Ovary (tissue), 9 donors: ENCODE data around the gene ARID1B. TPM values are rescaled to one million over a fixed set of nuclear protein-coding genes. Genes with fewer than 3 reads are reported as not detected.

Source experiments
- DNase-seq, 5 donors: peaks; one replicate each; pipeline ENCODE4 v3.0.0-alpha.2; 2019 to 2020
- H3K27ac ChIP-seq, 2 donors: fragments of 200-600 bp; one replicate each; pipeline versions ENCODE4 v1.5.1 to v1.8.0; 2019 to 2022
- H3K27me3 ChIP-seq: fragments of 200-600 bp; one replicate; pipeline ENCODE4 v1.8.0; 2022
- H3K36me3 ChIP-seq: fragments of 200-600 bp; sonication (generic); one replicate; pipeline ENCODE4 v1.5.1; 2019
- H3K4me1 ChIP-seq: one replicate; pipeline ENCODE4 v1.8.1; 2013; ENCODE audit warnings: mild to moderate bottlenecking, moderate library complexity; ENCODE audit not compliant: insufficient read depth
- H3K4me3 ChIP-seq: fragments of 200-600 bp; sonication (generic); one replicate; pipeline ENCODE4 v1.5.1; 2017
- H3K9me3 ChIP-seq, 2 donors: fragments of 200-600 bp in 1 of 2; sonication (generic) in 1 of 2; one replicate each; pipeline versions ENCODE4 v1.5.1 to v1.8.1; 2013 to 2019; ENCODE audit warnings: mild to moderate bottlenecking in 1 of 2, moderate library complexity in 1 of 2
- EP300 ChIP-seq: sonication (generic); formaldehyde crosslinking; IDR thresholded peaks from one replicate; pipeline ENCODE4 v1.6.1; 2017; ENCODE audit warnings: antibody characterized with exemption
- POLR2A ChIP-seq: fragments of 450-650 bp; IDR thresholded peaks from one replicate; pipeline ENCODE4 v1.6.1; 2017; ENCODE audit warnings: antibody characterized with exemption, mild to moderate bottlenecking, moderate library complexity
- WGBS, 3 donors: extraction: QIAGEN DNeasy Blood & Tissue Kit in 1 of 3; methylation state at CpG; one replicate each; pipeline versions ENCODE4 v1.1.5 to v1.1.7; 2013 to 2017; 5-methylcytosine and 5-hydroxymethylcytosine counted together
- intact Hi-C, 4 donors: fragments of 100-400 bp; cut with DNase I; formaldehyde crosslinking; loops; one replicate each; pipeline versions ENCODE4 v1.11.0 to v1.15.1; 2022 to 2023
- polyA plus RNA-seq, 2 donors: library from polyadenylated mRNA; stranded (reverse); fragments of 200-250 nt in 1 of 2; fragments of 350-450 nt in 1 of 2; fragmentation: Illumina TruSeq in 1 of 2; extraction: RNeasy Lipid Tissue Mini Kit (QIAGEN cat#74804) in 1 of 2; gene quantifications; one replicate each; pipeline ENCODE4 v1.2.3, GENCODE V29; 2013 to 2014
- total RNA-seq, 7 donors: library from RNA; depleted of rRNA in 2 of 7; stranded (reverse); fragments of >200 nt in 2 of 7; fragmentation: NEBNext Ultra II Directional in 3 of 7; extraction: Animal tissue kit (Norgen Biotek cat#: 25700) in 3 of 7; gene quantifications; one replicate each; pipeline versions ENCODE4 v1.1.0 to v1.2.4, GENCODE V29; 2016 to 2023
- TF ChIP-seq, protein P1 (sequence below), 3 donors: fragments of 450-650 bp in 2 of 3; fragments of 200-600 bp in 1 of 3; IDR thresholded peaks; one replicate each; pipeline versions ENCODE4 v1.5.1 to v1.8.0; 2016 to 2022; ENCODE audit warnings: antibody characterized with exemption in 3 of 3, mild to moderate bottlenecking in 1 of 3
- donor health status: DM: no; HTN: no; CAD: no; lungs with moderate emphysema.
- donor health status: DM: no; HTN: no; CAD: no.
- donor health status: Bipolar disorder and iron deficiency.
- donor health status: DM: yes; HTN: yes; CAD: no.
- donor health status: DM: no; HTN: no; CAD: no.
- donor health status: DM: yes; HTN: yes; CAD: no.

ARID1B gene
- total and polyA plus RNA-seq, 9 donors, result 33.2 to 144 (median 105) TPM

DNA sequence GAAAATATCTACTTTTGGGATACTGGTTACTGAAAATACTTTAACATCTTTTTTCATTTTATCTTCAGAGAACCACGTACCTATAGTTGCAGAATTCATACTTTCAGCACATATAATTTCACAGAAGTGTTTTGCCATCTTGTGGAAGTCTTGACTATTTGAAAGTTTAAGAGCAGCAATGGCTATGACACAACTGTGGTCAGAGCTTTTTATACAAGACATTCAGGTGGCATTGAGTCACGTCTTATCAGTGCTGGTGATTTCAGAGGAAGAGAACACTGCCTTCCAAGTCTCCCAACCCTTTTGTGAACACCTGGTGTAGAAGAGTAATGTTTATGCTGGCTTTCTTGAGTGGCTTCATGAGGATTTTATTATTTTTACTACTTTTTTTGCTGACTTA, 171.6 kb downstream of the ARID1B start:
- H3K4me3 ChIP-seq, result no peak overlapping the region
- DNase-seq, result no peak
- intact Hi-C loops, result no loop called here
- no peaks in the 10 kb centered on the region for H3K36me3 ChIP-seq
- H3K27me3 ChIP-seq, result no peaks in the 10 kb centered on the region
- TF ChIP-seq, protein P1, sequence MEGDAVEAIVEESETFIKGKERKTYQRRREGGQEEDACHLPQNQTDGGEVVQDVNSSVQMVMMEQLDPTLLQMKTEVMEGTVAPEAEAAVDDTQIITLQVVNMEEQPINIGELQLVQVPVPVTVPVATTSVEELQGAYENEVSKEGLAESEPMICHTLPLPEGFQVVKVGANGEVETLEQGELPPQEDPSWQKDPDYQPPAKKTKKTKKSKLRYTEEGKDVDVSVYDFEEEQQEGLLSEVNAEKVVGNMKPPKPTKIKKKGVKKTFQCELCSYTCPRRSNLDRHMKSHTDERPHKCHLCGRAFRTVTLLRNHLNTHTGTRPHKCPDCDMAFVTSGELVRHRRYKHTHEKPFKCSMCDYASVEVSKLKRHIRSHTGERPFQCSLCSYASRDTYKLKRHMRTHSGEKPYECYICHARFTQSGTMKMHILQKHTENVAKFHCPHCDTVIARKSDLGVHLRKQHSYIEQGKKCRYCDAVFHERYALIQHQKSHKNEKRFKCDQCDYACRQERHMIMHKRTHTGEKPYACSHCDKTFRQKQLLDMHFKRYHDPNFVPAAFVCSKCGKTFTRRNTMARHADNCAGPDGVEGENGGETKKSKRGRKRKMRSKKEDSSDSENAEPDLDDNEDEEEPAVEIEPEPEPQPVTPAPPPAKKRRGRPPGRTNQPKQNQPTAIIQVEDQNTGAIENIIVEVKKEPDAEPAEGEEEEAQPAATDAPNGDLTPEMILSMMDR (IDR thresholded peaks at IDR 0.05), result no peak
- no peaks in the 10 kb centered on the region for H3K9me3 ChIP-seq
- no peak overlapping the region for H3K27ac ChIP-seq
- WGBS, 3 donors, result 79 to 84% (median 83%) methylated on average over 2 of the region's 2 CpGs
- H3K4me1 ChIP-seq, result peaks cover 11% of the 10 kb centered on the region

DNA sequence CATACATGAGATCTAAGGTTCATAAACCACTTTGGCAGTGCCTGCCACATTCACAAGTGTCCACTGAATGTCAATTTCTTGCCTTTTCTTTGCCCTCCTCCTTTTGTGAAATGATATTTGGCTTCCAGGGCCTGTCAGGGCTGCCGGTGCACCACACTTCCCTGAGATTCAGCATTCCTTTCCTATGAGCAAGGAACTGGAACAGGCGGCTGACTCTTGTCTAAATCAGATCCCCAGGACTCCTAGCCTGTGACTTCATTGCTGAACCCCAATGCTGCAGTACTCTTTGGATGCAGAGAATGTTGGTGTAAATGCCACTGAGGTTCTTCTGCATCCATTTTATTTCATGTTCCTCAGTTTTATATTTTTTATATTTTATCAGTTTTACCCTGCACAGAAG, 172.2 kb downstream of the ARID1B start:
- Histone ChIP-seq H3K27ac (no peak overlapping the region), H3K27me3 (no peaks in the 10 kb centered on the region), H3K9me3 (no peaks in the 10 kb centered on the region), H3K4me1 (peaks cover 7% of the 10 kb centered on the region), H3K36me3 (no peaks in the 10 kb centered on the region), H3K4me3 (no peak overlapping the region)
- TF ChIP-seq, protein P1 (IDR thresholded peaks at IDR 0.05), result no peak
- TF ChIP-seq POLR2A (no peak), EP300 (no peak)
- intact Hi-C loops, result no loop called here
- WGBS, 3 donors, result 34 to 43% (median 41%) methylated on average over 2 of the region's 2 CpGs
- DNase-seq, result no peak

DNA sequence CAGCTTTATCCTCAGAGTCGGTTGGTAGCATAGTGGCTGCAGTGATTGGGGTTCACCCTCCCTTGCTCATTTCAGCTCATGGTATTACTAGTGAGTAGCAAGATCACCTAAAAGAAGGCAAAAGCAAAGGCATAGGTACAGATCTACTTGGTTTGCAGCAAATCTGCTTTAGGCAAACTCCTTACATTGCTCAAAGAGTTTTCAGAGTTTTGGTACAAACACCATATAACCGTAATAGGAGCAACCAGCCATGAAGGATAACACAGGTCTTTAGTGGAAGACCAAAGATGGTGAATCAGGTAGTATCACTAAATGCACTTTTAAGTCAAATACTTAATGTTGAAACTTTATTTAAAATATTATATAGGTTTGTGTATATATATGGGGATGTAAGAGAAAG, 172.9 kb downstream of the ARID1B start:
- H3K27me3 ChIP-seq, result no peaks in the 10 kb centered on the region
- no peak for DNase-seq
- no peaks in the 10 kb centered on the region for H3K36me3 ChIP-seq
- H3K27ac ChIP-seq, result no peak overlapping the region
- 97 to 100% (median 99%) methylated on average over 2 of the region's 2 CpGs for WGBS, 3 donors
- H3K4me3 ChIP-seq, result no peak overlapping the region
- peaks cover 5% of the 10 kb centered on the region for H3K4me1 ChIP-seq
- TF ChIP-seq, protein P1 (IDR thresholded peaks at IDR 0.05), result no peak
- TF ChIP-seq EP300, result no peak
- TF ChIP-seq POLR2A, result no peak
- intact Hi-C loops, result no loop called here
- H3K9me3 ChIP-seq, result no peaks in the 10 kb centered on the region

DNA sequence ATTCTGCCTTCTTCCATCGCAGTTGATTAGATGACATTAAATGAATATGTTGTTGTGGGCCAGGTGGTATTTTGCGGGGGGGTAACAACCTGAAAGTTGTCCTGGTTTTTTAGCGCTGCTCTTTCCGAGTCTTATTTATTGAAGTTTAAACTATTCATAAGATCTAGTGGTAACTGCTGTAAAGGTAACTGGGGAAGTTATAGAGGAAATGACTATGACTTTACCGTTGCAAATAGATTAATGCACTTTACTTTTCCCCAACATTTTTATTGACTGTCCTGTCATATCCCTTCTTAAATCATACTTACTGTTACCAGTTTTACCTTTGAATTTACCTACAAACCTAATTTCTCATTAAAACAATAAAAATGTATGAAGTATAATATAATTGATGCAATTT, 173.4 kb downstream of the ARID1B start:
- TF ChIP-seq EP300, result no peak
- TF ChIP-seq, protein P1 (IDR thresholded peaks at IDR 0.05), result no peak
- no peak for TF ChIP-seq POLR2A
- H3K27ac ChIP-seq, result no peak overlapping the region
- intact Hi-C loops, result no loop called here
- no peaks in the 10 kb centered on the region for H3K9me3 ChIP-seq
- 91 to 93% (median 93%) methylated on average over 5 of the region's 5 CpGs for WGBS, 3 donors
- no peak for DNase-seq
- H3K36me3 ChIP-seq, result no peaks in the 10 kb centered on the region
- no peaks in the 10 kb centered on the region for H3K27me3 ChIP-seq
- H3K4me3 ChIP-seq, result no peak overlapping the region
- H3K4me1 ChIP-seq, result peaks cover 5% of the 10 kb centered on the region

DNA sequence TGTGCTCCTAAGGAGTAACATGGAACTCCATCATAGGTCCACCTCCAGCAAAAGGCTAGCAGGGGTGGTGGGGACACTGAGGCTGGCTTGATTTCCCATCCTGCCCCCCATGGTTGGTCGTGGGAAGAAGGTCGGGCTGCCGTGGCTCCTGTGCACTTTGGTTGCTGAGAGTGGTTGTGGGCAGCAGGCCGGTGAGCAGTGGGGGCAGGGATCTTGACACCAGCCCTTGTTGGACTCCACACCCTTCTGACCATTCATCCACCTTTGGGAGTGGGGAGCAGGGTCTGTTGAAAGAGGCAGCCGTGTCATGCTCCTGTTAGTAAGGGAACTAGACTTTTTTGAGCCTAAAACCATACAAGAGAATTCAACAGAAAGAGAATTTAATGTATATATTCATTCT, 175.2 kb downstream of the ARID1B start:
- no peaks in the 10 kb centered on the region for H3K27me3 ChIP-seq
- H3K27ac ChIP-seq, result no peak overlapping the region
- peaks cover 16% of the 10 kb centered on the region for H3K4me1 ChIP-seq
- no peak for TF ChIP-seq POLR2A
- TF ChIP-seq EP300, result no peak
- intact Hi-C loops, result no loop called here
- H3K36me3 ChIP-seq, result no peaks in the 10 kb centered on the region
- no peaks in the 10 kb centered on the region for H3K9me3 ChIP-seq
- WGBS, 3 donors, result 83 to 93% (median 90%) methylated on average over 5 of the region's 5 CpGs
- no peak overlapping the region for H3K4me3 ChIP-seq
- DNase-seq, result no peak
